HG02642 (cell line): ENCODE measurements around the gene GPS1.
A peak's percentile ranks its signal among the peaks of the same experiment; 100 is the strongest.

Source experiments
- ATAC-seq: cut with Tn5 transposase; IDR thresholded peaks from one replicate; pipeline ENCODE4 v1.9.1; 2021; ENCODE audit warnings: mild to moderate bottlenecking; ENCODE audit not compliant: unreplicated experiment, poor library complexity

GPS1 gene

GRCh38 chr17:82098169-82098938, 46.7 kb downstream of the GPS1 start, which contains the start of gene FASN:
Gene FASN (minus strand): TSS chr17:82098236. CDS start chr17:82096445, 1,791 bp downstream.
- peak; percentile 69 for ATAC-seq

GRCh38 chr17:82098939-82099763, 47.5 kb downstream of the GPS1 start:
- peak; percentile 14 for ATAC-seq

GRCh38 chr17:82100502-82101298, 49.0 kb downstream of the GPS1 start:
- no peak for ATAC-seq

GRCh38 chr17:82101301-82101715, 49.6 kb downstream of the GPS1 start:
- no peak for ATAC-seq

GRCh38 chr17:82101767-82102679, 50.3 kb downstream of the GPS1 start:
- ATAC-seq, result no peak

- ATAC-seq, result no peak
Observed at GRCh38 chr17:82103553-82104451, 52.1 kb downstream of the GPS1 start.

GRCh38 chr17:82104797-82105416, 53.2 kb downstream of the GPS1 start:
- no peak for ATAC-seq

GRCh38 chr17:82105417-82105881, 53.8 kb downstream of the GPS1 start:
- ATAC-seq, result no peak

GRCh38 chr17:82105882-82106687, 54.4 kb downstream of the GPS1 start:
- peak; percentile 80 for ATAC-seq

GRCh38 chr17:82106688-82107305, 55.1 kb downstream of the GPS1 start:
- peak; percentile 15 for ATAC-seq
